D341Med (cell line): Measurements from ENCODE around the gene GDPD5.
A peak's percentile ranks its signal among the peaks of the same experiment; 100 is the strongest.

Experiments
- DNase-seq: peaks from one replicate; pipeline ENCODE4 v3.0.0; 2012; ENCODE audit warnings: low spot score

The GDPD5 gene

DNA sequence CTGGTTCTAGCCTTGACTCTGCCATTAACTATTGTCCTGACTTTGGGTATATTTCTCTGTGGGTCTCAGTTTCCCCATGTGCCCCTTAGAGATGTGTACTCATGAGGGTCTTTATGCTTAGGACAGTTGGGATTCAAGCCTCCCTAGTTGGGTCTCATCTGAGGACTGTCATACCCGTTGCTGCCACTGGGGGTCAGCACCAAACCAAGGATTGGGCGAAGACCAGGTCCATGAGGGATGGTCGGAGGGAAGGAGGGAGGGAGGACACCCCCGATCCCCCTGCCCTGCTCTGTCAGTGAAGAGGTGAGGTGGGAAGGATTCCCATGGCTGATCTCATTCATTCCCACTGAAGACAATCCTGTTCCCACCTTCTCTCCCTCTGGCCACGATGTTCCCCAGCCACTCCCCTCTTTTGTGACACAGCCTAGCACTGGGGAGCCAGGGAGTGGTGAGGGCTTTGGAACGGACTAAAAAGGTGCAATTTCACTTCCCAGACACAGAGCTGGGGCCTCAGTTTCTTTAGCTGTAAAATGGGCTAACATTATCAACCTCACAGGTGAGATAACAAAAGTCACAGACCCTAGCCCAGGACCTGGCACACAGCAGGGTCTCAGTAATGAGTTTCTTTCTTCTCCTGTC, 80.3 kb downstream of the GDPD5 start:
- peak; percentile 83 for DNase-seq

DNA sequence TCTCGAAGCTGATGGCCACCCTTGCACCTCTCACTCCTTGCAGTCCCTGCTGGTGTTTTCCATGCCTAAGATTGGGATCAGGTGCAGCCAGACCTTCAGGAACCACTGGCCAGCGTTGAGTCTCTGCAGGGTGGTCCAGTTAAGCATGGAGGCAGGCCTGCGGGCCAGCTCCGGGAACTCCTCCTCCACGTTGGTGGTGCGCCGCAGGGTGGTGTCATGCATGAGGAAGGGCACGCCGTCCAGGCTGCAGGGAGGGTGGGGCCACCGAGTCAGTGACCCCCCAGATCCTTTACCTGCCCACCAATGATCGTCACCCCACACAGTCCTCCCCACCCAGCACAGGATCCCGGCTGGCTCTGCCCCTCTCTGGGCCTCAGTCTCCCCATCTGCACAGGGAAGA, 82.7 kb downstream of the GDPD5 start:
- DNase-seq, result no peak

DNA sequence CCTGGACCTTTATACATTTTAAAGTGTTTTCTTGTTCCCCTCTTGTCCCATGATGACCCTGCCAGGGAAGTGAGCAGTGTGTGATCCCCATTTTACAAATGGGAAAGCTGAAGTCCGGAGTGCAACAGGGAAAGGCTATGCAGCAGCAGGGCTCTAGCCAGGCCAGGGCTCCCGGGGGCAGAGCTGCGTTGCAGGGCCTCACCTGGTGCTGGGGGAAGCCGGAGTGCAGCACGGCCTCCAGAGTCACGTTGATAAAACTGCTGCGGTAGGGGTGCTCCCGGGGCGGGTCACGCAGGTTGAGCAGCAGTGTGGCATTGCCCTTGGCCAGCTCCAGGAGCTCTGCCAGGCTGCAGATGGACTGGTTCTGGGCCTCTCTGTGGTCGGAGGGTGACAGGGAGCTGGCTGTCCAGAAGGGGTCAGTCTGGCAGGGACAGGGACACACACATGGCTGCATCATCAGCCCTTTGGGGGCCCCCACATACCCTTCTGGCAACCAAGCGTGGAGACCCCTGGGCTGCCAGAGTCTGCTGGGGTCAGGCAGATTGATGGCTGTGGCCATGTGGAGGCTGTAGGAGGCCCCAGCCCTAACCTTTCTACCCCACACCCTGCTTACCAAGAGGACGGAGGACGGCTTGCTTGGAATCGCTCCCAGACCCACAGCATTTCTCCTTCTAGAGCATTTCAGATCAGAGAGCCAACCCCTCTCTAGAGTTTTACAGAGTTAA, 83.4 kb downstream of the GDPD5 start:
- no peak for DNase-seq

DNA sequence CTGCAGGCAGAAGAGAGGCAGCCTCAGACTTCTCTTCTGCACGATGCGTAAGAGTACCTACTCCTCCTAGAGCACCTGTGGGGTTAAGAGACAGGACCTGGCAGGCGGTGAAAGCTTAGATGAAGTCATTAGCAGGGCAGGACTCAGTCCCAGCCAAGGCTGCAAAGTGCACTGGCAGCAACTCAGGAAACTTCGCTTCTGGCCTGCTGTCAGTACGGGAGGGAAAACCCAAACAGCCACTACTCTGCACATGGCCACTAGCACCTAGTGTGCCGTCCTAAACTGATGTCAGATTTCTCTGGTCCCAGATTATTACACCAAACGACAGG, 84.0 kb downstream of the GDPD5 start:
- no peak for DNase-seq

DNA sequence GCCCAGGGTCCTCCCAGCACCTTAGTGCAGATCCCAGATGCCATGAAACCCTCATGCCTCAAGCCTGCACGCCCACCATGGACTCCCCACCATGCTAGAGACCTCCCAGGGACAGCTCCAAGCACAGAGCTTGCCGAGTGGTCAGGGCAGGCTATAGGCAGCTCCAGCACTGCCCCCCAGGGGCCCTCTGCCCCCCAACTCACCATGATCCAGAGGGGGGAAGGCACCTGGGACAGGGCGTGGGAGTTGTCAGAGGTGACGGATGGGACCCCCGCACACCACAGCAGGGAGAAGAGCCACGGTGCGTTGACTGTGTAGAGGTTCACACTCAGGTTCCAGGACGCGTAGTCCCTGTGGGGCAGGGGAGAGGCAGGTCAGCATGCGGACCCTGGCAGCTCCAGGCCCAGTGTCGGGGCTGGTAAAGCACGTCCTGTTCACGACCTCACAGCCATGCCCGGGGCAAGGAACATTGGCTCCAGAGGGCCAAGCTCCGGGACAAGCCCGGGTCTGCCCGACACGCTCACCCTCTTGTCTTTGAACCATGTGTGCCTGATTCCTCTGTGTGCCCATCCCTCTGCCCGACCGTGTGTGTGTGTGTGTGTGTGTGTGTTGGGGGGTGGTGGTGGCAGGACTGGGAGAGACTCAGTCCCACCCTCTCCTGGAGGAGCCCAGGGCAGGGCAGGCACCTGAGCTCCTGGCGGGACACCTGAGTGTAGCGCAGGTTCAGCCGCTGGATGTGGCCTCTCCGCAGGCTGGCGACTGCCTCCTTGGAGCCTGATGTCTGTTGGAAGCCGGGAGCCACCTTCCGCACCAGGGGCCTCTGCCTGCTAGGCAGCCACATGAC, 84.6 kb downstream of the GDPD5 start:
- DNase-seq, result no peak

DNA sequence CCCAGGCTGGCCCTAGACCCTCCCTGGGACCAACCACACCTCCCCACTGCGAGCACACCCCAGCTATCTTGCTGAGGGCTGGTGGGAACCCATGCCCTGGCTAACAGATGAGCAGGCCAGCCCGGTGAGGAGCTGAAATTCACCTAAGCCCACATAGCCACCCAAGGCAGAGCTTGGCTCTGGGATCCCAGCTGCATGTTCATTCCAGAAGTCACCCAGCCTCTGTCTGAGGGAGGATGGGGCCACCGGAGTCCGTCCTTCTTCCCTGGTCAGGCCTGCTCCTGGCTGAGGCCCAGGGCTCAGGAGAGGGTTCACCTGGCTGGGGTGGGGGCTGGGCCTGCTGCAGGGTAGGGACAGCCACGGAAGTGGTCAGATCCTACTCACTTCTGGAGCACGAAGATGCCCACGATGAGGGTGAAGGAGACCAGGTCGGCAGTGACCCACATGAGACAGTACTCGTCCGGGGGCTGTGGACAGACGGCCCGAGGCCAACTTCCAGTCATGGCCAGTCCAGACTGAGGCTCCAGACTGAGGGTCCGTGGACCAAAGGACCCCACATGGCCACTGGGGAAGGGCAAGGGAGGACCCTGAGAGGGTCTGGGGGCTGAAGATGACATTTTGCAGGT, 86.1 kb downstream of the GDPD5 start:
- DNase-seq, result no peak

DNA sequence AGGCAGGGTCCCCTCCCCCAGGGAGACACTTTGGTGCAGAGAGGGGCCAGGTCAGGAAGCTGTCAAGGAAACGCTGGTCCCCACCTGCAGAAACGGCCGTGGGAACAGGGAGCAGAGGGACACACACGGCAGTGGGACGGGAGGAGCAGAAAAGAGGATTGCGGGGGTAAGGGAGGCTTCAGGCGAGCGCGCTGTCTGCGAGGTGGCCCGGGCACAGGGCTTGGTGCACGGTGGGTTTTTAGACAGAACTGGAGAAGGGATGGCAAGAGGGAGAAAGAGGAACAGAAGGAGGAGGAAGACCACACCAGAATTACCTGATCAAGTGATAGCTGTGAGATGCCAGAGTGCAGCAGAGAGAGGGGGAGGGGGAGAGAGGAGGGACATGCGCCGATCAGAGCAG, 86.7 kb downstream of the GDPD5 start:
- no peak for DNase-seq

DNA sequence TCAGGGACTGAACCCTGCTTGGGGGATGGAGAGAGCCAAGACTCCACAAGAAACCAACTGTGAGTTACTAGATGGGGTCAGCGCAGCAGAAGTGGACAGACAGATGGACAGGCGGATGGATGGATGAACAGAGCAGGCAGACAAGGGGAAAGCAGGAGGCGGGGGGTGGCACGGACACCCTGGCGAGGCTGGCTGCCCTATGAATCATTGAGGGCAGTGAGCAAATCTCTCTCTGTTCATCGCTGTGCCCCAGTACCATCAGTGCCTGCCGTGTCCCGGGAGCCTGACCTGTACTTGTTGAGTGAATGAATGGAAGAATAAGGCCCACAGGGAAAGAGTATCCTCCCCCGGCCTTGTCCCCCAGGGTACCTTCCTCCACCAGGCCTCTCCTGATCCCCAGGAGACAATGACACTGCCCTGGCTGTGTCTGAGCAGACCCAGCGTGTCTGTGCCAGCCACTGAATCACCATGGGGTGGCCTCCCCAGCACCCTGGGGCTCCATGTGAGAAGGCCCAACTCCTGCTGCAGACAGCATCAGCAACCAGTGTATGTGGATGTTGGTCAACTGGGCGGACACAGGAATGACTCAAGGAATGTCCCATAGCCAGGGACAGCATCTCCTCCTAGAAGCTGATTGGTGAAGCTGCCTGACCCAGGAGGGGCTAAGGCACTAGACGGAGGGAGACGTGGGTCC, 87.6 kb downstream of the GDPD5 start:
- no peak for DNase-seq

DNA sequence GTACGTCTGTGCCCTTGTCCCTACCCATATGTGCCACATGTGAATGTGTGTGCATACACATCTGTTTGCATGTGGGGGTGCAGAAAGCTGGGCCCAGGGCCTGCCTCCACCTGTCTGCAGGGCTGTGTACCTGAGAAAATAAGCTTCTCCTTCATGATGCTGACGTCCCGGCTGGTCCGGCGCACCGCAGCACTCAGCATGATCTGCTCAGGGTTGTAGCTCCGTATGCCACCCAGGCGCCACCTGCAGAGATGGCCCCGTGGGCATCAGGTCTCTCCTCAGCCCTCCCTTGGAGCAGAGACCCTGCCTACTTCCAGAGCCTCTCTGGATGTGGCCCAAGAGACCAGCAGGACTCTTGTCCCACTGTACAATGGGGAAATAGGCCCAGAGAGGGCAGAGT, 88.9 kb downstream of the GDPD5 start:
- DNase-seq, result no peak

DNA sequence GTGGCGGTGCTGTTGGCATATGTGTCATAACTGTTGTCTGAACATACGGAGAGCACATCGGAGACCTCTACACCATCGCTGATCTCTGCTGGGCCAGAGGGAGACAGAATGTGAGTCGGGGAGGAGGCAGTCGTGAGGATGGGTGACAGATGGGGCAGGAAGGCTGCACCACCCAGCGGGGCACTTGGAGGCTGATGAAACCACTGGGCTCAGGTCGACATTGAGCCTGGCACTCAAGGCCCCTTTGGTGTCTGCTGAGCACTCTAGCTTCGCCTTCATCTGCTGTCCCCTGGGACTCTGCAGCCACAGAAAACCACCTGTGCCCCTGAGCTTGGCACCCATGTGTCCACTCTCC, 90.2 kb downstream of the GDPD5 start:
- no peak for DNase-seq

DNA sequence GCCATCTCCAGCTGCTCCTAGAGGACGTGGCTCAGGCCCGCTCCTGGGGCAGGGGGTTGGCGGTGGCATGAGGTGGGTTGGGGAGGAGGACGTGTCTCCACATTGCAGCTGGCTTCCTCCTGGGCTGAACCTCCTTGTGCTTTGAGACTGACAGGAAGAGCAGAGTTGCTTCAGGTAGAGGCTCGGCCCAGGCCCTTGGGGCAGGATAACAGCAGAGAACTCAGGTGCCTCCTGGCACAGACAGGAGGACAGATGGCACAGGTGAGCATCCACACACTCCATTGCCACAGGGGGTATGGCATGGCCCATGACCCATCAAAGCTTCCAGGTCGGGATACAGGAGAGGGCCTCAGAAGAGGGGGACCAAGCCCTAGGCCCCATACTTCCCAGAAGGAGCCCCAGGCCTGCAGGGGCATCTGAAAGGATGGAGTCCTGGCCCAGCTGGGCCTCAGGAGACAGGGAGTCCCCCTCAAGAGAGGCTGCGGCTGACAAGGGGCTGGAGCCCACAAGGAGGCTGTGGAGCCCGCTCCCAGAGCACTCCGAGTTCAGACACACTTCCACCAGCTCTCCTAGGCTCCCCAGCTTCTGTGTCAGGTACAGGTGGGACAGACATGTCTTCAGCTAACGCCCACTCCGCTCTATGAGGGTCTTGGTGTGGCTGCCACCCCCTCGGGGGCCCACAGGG, 90.7 kb downstream of the GDPD5 start:
- DNase-seq, result no peak

DNA sequence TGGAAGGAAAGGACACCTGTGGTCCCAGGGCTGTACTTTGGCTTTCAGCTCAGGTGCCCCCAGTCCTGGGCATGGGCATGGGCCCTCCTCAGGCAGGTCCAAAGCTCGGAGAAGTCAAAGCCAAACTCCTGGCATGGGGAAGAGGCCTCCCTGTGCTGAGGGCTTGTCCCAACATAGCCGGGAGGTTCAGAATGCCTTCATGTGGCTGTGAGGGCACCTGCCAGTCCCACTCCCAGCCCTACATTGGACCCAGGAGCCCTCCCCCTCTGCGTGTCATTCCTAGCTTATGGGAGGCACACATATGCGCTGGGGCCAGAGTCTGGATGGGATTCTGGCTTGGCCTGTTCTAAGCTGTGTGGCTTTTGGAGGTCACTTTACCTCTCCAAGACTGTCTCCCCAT, 91.7 kb downstream of the GDPD5 start:
- no peak for DNase-seq

DNA sequence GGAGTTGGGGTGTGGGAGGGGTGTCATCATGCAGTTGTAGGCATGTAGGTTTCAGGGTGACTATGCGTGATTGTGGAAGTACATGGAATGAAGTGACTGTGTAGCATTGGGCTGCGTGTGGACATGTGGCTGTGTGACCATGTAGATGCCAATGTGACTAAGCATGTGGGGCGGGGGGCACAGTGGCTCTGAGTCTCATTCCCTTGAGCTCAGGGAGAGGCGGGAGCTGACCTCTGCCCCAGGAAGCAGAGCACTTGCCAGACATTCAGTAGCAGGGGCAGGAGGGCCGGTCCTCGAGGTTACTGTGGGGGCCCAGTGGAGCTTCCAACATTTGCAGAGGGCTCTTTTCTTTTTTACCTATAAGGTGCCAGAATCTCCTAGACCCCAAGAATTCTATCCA, 92.3 kb downstream of the GDPD5 start:
- no peak for DNase-seq

DNA sequence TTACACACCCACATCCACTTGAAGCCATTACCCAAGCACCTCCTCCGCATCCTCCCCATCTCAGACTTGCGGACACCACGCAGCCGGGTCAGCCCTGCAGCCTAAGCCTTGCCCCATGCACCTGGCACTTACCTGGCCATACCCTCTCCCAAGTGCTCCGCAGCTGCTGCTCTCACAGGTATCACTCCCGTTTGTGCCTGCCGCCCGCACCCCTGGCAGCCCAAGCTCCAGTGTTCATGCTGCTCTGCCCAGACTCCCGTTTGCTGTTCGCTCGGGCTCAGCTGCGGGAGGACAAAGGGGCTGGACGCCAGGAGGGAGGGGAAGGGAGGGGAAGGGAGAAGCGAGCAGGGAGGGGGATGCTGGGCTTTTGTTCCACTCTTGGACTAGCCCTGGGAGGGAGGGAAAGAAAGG, 92.8 kb downstream of the GDPD5 start, which contains the start of gene KLHL35:
Gene KLHL35, minus strand, starts transcription at position 293 of the 411 bp plus-strand sequence. CDS start 2,574 bp downstream, outside the sequence.
- no peak for DNase-seq

DNA sequence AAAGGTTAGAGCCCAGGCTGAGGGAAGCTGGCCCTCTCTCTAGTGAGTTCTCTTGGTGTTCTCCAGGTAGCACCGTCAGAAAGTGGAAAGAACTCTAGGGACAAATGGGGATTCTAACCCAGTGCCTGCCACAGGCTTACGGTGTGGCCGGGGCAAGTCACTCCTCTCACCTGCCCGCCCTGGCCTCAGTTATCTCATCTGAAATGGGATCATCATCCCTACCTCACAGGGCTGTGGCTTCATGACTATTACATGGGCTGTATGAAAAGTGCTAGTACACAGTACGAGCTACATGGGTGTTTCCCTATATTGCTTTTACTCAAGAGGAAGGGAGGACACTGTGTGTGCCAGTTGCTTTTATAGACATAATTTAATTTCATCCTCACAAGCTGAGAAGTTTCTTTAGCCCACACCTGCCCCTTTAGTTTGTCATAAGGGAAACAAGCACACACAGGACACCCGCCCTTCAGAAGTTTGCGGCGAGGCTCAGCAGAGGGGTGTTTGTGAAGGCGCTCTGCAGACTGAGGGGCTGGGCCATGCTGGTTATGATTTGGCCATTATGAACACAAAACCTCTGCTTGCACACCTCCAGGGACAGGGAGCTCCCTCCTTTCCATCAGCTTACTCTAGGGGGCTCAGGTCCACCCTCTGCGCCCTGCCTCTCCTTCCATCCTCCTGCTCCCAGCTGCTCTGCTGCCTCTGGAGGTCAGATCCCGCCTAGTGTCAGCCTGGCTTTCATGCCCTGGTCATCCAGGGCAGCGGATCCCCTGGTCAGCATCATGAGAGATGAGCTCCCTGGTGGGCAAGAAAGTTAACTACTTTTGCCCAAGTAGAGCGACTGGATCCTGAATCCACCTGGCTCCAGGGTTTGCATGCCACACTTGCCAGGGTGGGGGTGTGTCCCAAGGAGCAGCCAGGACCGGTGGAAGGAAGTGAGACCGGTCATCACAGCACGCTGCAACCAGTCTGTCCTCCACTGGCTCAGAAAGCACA, 93.9 kb downstream of the GDPD5 start:
- DNase-seq, result no peak

DNA sequence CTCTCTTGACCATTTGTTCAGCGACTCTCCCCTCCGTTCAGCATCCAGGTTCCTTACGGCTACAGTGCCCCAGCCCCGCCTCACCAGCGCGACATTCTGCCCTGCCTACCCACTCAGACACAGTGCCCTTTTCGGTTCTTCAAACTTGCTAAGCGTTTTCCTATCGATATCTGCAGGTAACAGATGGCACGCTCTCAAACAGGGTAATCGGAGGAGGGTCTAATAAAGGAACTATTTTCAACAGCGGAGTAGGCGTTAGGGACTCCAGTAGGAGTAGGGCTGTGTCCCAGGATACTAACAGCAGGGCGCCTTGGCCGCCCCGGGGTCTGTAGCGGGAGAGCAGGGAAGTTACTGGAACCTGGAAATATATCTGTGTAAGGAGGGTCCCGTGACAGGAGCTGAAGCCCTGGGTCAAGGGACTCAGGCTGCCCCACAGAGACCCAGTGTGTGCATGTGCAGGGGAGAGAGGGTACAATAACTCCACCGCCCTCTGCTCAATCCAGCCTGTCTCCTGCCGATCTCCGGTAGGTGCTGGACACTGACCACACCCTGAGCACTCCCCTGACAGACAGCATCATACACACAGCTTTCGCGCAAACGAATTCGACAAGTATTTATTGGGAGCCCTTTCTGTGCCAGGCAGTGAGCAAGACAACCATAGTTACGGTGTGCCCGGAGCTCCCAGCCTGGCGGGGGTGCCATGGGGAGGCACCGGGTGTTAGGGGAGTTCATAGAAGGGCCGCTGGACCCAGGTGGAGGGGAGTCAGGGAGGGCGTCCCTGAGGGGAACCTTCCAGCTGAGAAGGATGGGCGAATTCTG, 94.8 kb downstream of the GDPD5 start:
- no peak for DNase-seq

DNA sequence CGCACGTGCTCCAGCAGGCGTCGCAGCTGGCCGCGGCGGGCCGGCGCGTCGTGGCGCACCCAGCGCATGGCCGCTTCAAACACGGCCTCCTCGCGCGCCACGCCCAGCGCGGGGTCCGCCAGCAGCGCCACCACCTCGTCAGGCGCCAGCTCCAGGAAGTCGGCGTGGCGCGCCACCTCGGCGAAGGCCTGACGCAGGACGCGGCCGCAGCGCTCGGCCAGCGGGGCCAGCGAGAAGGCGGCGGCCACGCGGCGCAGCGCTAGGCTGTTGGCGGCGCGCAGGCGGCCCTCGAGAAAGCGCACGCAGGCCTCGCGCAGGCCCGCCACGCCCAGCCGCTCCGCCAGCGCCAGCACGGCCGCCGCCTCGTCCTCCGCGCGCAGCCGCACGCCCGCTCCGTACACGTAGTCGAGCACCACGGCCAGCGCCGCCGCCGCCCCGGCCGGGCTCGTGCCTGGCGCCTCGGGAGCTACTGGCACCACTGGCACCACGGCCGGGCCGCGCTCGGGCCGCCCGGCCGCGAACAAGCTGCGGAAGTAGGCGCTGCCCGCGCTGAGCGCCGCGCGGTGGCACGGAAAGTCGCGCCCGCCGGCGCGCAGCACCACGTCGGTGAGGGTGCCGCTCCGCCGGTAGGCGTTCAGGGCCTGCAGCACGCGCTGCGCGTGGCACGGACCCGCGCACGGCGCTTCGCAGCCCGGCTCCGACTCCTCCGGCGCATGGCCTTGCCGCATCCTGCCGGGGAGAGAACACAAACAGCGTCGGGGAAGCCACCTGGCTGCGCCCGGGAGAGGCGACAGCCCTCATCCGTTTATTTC, 95.6 kb downstream of the GDPD5 start:
- DNase-seq, result peak; percentile 67

DNA sequence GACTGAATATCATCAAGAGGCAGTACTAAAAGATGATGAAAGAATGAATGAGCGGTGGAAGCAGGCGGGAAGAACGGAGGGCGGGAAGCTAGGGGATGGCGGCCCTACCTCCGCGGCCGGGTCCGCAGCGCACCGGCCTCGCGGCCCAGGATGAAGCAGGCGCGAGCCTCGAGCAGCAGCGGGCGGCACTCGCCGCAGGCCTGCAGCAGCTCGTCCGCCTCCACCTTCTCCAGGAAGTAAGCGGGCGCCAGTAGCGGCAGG, 96.2 kb downstream of the GDPD5 start:
- no peak for DNase-seq
